Endodermal cell (in vitro differentiated cells): Measurements from ENCODE around the gene TIFAB. TPM values are rescaled to one million over a fixed set of nuclear protein-coding genes. Genes with fewer than 3 reads are reported as not detected.

Source experiments
- DNase-seq: peaks from one replicate; pipeline ENCODE4 v3.0.0-alpha.2; 2017
- H3K27ac ChIP-seq: 2 replicates; pipeline ENCODE4 v1.5.1; 2013; ENCODE audit warnings: mild to moderate bottlenecking, low read depth, low read length, moderate library complexity
- H3K27me3 ChIP-seq: 2 replicates; pipeline ENCODE4 v1.6.1; 2013; ENCODE audit warnings: mild to moderate bottlenecking, low read length, moderate library complexity; ENCODE audit not compliant: insufficient read depth, control insufficient read depth, poor library complexity, severe bottlenecking
- H3K36me3 ChIP-seq: 2 replicates; pipeline ENCODE4 v1.7.0; 2013; ENCODE audit warnings: mild to moderate bottlenecking, low read length, moderate library complexity; ENCODE audit not compliant: control insufficient read depth, insufficient read depth
- H3K4me1 ChIP-seq: one replicate; pipeline ENCODE4 v1.7.0; 2013; ENCODE audit warnings: low read length; ENCODE audit not compliant: control insufficient read depth, insufficient read depth
- H3K4me3 ChIP-seq: 2 replicates; pipeline ENCODE4 v1.5.1; 2013; ENCODE audit warnings: mild to moderate bottlenecking, low read length, moderate library complexity
- H3K9ac ChIP-seq: 2 replicates; pipeline ENCODE4 v1.6.1; 2013; ENCODE audit warnings: mild to moderate bottlenecking, low read length, moderate library complexity; ENCODE audit not compliant: poor library complexity, severe bottlenecking; ENCODE audit errors: extremely low read depth
- H3K9me3 ChIP-seq: 2 replicates; pipeline ENCODE4 v1.6.1; 2013; ENCODE audit warnings: mild to moderate bottlenecking, low read length, moderate library complexity; ENCODE audit not compliant: control insufficient read depth
- H3K27ac Mint-ChIP-seq: 2 replicates; pipeline ENCODE4 v1.8.0; 2020; ENCODE audit warnings: mixed read lengths
- H3K27me3 Mint-ChIP-seq: 2 replicates; pipeline ENCODE4 v1.8.0; 2021; ENCODE audit warnings: mild to moderate bottlenecking, mixed read lengths; ENCODE audit not compliant: insufficient read depth
- H3K36me3 Mint-ChIP-seq: 2 replicates; pipeline ENCODE4 v1.8.0; 2020; ENCODE audit warnings: low read depth, mixed read lengths
- H3K4me1 Mint-ChIP-seq: 2 replicates; pipeline ENCODE4 v1.8.0; 2020; ENCODE audit warnings: mixed read lengths
- H3K4me3 Mint-ChIP-seq: 2 replicates; pipeline ENCODE4 v1.8.0; 2020; ENCODE audit warnings: mild to moderate bottlenecking, moderate library complexity, mixed read lengths
- H3K9me3 Mint-ChIP-seq: 2 replicates; pipeline ENCODE4 v1.8.0; 2020; ENCODE audit warnings: mild to moderate bottlenecking, mixed read lengths
- WGBS, 2 experiments: methylation state at CpG; one replicate each; pipeline versions ENCODE4 v1.1.5 to v1.1.7; 2013; ENCODE audit warnings: missing lambda C conversion rate in 2 of 2, mixed read lengths in 1 of 2; ENCODE audit not compliant: insufficient coverage in 1 of 2, insufficient read length in 1 of 2; 5-methylcytosine and 5-hydroxymethylcytosine counted together
- total RNA-seq, 2 donors: library from RNA; stranded (reverse); fragmentation: NEBNext Ultra II Directional in 1 of 2; extraction: Animal tissue kit (Norgen Biotek cat#: 25700) in 1 of 2; gene quantifications; 2 replicates in 1 of 2; 3 replicates in 1 of 2; pipeline ENCODE4 v1.2.1, GENCODE V29; 2021
- TF ChIP-seq, protein P1 (sequence below): fragments of 200-600 bp; sonication (generic); conservative IDR thresholded peaks from 2 replicates; pipeline ENCODE4 v1.5.0; 2021; ENCODE audit warnings: antibody characterized with exemption, mild to moderate bottlenecking

The TIFAB gene
- total RNA-seq, 2 donors from 2014 or later, result not detected

DNA sequence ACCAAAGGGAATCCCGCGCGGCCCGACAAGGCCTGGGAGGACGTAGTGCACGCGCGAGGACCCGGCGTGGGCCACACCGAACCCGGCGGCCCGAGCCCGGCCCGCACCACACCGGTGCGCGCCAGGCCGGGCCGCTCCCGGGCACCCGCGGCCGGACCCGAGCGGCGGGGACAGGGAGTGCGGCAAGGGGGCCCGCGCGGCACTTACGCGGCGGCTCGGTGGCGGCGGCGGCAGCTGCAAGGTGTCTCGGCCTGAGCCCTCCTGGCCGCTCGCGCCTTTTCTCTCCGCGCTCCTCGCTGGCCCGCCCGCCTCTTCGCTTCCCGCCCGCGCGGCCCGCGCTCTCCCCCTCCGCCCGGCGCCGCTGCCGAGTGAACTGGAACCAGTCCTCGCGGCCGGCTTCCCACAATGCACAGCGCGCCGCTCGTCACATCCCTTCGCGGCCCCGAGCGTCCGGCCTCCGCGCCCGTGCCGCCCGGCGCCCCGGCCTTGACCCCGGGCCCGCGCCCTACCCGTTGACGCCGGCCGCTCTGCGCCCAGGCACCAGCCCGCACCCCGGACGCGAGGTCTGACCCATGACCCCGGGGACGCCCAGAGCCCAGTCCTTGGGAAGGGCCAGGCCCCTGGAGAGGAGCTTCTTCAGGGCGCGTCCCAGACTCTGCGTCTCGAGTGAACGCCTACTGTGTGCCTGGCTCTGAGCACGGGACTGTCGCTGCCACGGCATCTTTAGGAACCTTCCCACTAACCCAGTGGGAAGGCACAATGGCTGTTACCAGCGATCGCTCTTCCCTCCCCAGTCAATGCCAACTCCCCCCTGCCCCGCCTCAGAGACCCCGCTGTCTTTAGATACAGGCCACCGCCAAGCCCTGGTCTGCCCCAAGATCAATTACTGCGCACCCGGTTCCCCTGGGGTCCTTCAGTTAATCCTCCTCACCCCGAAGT, 53.0 kb downstream of the TIFAB start, which contains the start of gene MACROH2A1:
TSS of gene MACROH2A1 (minus strand) at position 377 of the 939 bp plus-strand sequence. CDS start 10,138 bp downstream, outside the sequence.
- Histone ChIP-seq H3K9me3 (no peaks in the 10 kb centered on the region), H3K27me3 (no peaks in the 10 kb centered on the region), H3K9ac (peak within 1 kb of the TSS; percentile 89), H3K4me3 (peak within 1 kb of the TSS; percentile 85), H3K4me1 (peaks cover 13% of the 10 kb centered on the region), H3K27ac (peak within 1 kb of the TSS; percentile 77), H3K36me3 (no peaks in the 10 kb centered on the region)
- H3K27me3 Mint-ChIP-seq, result peaks cover 25% of the 10 kb centered on the region
- H3K9me3 Mint-ChIP-seq, result no peaks in the 10 kb centered on the region
- peaks cover 53% of the 10 kb centered on the region for H3K4me1 Mint-ChIP-seq
- 0% methylated on average over 41 to 109 of the region's 109 CpGs for WGBS, 2 experiments
- peak; percentile 91 for DNase-seq
- H3K36me3 Mint-ChIP-seq, result peaks cover 3% of the 10 kb centered on the region
- H3K27ac Mint-ChIP-seq, result peak within 1 kb of the TSS; percentile 94
- TF ChIP-seq, protein P1, sequence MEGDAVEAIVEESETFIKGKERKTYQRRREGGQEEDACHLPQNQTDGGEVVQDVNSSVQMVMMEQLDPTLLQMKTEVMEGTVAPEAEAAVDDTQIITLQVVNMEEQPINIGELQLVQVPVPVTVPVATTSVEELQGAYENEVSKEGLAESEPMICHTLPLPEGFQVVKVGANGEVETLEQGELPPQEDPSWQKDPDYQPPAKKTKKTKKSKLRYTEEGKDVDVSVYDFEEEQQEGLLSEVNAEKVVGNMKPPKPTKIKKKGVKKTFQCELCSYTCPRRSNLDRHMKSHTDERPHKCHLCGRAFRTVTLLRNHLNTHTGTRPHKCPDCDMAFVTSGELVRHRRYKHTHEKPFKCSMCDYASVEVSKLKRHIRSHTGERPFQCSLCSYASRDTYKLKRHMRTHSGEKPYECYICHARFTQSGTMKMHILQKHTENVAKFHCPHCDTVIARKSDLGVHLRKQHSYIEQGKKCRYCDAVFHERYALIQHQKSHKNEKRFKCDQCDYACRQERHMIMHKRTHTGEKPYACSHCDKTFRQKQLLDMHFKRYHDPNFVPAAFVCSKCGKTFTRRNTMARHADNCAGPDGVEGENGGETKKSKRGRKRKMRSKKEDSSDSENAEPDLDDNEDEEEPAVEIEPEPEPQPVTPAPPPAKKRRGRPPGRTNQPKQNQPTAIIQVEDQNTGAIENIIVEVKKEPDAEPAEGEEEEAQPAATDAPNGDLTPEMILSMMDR, result peak; percentile 15
- H3K4me3 Mint-ChIP-seq, result peak within 1 kb of the TSS; percentile 78

DNA sequence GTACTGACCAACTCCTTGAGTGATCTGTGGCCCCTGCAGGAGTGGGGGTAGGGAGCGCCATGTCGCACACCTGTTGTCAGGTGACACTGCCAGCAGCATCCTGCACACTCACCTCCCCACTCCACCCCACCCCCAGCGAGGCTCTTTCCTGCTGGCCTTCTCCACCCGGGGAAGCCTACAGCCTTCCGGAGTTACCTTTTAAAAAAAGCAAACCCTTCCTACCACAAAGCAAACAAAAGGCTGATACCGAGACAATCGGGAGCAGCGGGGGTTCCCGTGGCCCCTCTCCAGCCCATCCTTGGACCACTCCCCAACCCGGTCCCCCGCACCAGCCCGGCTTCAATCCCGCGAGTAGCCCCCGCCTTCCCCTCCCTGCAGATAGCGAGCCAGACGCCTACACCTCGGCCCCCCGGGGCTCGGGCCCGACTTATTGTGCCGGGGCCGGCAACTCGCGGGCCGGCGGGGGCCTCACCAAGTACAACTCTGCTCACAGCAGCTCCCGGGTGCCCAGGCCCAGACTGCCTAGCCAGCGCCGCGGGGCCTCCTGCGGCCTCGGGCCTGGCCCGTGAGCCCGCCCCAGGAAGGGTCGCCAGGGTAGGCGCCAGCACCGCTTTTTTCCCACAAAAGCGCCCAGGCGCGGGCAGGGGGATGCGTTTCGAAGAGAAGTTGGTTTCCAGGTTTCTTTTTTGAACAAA, 53.8 kb downstream of the TIFAB start:
- Histone ChIP-seq H3K4me3 (peak overlapping the region; percentile 85), H3K9me3 (no peaks in the 10 kb centered on the region), H3K27ac (peak overlapping the region; percentile 77), H3K9ac (peak overlapping the region; percentile 89), H3K4me1 (peaks cover 13% of the 10 kb centered on the region), H3K36me3 (peaks cover 5% of the 10 kb centered on the region), H3K27me3 (no peaks in the 10 kb centered on the region)
- TF ChIP-seq, protein P1, result no peak
- peaks cover 62% of the 10 kb centered on the region for H3K4me1 Mint-ChIP-seq
- peaks cover 21% of the 10 kb centered on the region for H3K27me3 Mint-ChIP-seq
- DNase-seq, result peak; percentile 94
- H3K27ac Mint-ChIP-seq, result peak overlapping the region; percentile 88
- peak overlapping the region; percentile 78 for H3K4me3 Mint-ChIP-seq
- WGBS, 2 experiments, result 0% methylated on average over 11 to 43 of the region's 43 CpGs
- H3K36me3 Mint-ChIP-seq, result peaks cover 9% of the 10 kb centered on the region
- H3K9me3 Mint-ChIP-seq, result no peaks in the 10 kb centered on the region

Other genes starting within 250 kb of the TIFAB start
- gene MACROH2A1, start 53.1 kb downstream of the TIFAB start, total RNA-seq, result 100 to 1,000 TPM; 256 to 288 TPM
- gene DCANP1, start 5.0 kb downstream of the TIFAB start, total RNA-seq, result not detected
- not detected for gene NEUROG1, start 83.6 kb upstream of the TIFAB start, total RNA-seq
- under 1 TPM; 0.20 to 0.44 TPM for gene CXCL14, start 126.6 kb upstream of the TIFAB start, total RNA-seq